ENCODE measurements around the gene SKIC3.

Gene SKIC3

GRCh38 chr5:95531491-95531890 lies 23.3 kb downstream of the SKIC3 start:
- no peak for DNase-seq (ENCODE audit: low read depth in 3 of 3)

- no peak for DNase-seq (ENCODE audit: low read depth in 3 of 3)
Measured at GRCh38 chr5:95530416-95530815, 24.4 kb downstream of the SKIC3 start.

GRCh38 chr5:95528565-95528964 lies 26.2 kb downstream of the SKIC3 start:
- DNase-seq (ENCODE audit: low read depth in 3 of 3): no peak

- DNase-seq (ENCODE audit: low read depth in 3 of 3): no peak
Measured at GRCh38 chr5:95526871-95527270, 27.9 kb downstream of the SKIC3 start.

- no peak for DNase-seq (ENCODE audit: low read depth in 3 of 3)
Measured at GRCh38 chr5:95524423-95524822, 30.4 kb downstream of the SKIC3 start.

GRCh38 chr5:95520206-95520605 lies 34.6 kb downstream of the SKIC3 start:
- DNase-seq (ENCODE audit: low read depth in 3 of 3): no peak

- DNase-seq (ENCODE audit: low read depth in 3 of 3): no peak
Measured at GRCh38 chr5:95519681-95520080, 35.1 kb downstream of the SKIC3 start.

GRCh38 chr5:95519151-95519550 lies 35.6 kb downstream of the SKIC3 start:
- DNase-seq (ENCODE audit: low read depth in 3 of 3): no peak

GRCh38 chr5:95518417-95518816 lies 36.4 kb downstream of the SKIC3 start:
- DNase-seq (ENCODE audit: low read depth in 3 of 3): no peak

GRCh38 chr5:95511606-95512005 lies 43.2 kb downstream of the SKIC3 start:
- no peak for DNase-seq (ENCODE audit: low read depth in 3 of 3)

GRCh38 chr5:95508550-95508949 lies 46.2 kb downstream of the SKIC3 start:
- DNase-seq (ENCODE audit: low read depth in 3 of 3): no peak

Measured in stimulated activated CD4-positive, alpha-beta T cell treated with anti-CD3 and anti-CD28 coated beads, TNF-alpha, amount 100 ng/mL, for 48 hours (primary cell).